SK-N-SH (cell line): ENCODE data around the gene OMP. TPM values are rescaled to one million over a fixed set of nuclear protein-coding genes. Genes with fewer than 3 reads are reported as not detected.

Experiments used
- CTCF ChIA-PET: fragments of 300-600, 350-600 bp; formaldehyde crosslinking; extraction: SDS; loops from one replicate; lab custom pipeline; 2021; lab: Yijun Ruan, JAX
- POLR2A ChIA-PET: fragments of 350-600 bp; sonication (Branson Sonifier 250); formaldehyde crosslinking; extraction: SDS; loops from one replicate; lab custom pipeline; 2020; ENCODE audit warnings: antibody characterized with exemption, inconsistent platforms; lab: Yijun Ruan, JAX
- DNase-seq: peaks from one replicate; pipeline ENCODE4 v3.0.0; 2012
- H2AFZ ChIP-seq: fragments of 200-600 bp; sonication (generic); 2 replicates; pipeline ENCODE4 v1.8.1; 2016; ENCODE audit warnings: antibody characterized with exemption, mild to moderate bottlenecking, low read depth
- H3F3A ChIP-seq: fragments of 200-600 bp; sonication (generic); replicated peaks from 2 replicates; pipeline ENCODE3; 2016; ENCODE audit warnings: antibody characterized with exemption, mild to moderate bottlenecking; ENCODE audit not compliant: insufficient read depth
- H3K27ac ChIP-seq, 2 experiments: fragments of 200-500 bp in 1 of 2; fragments of 200-600 bp in 1 of 2; sonication (Bioruptor generic) in 1 of 2; sonication (generic), shearing (Covaris generic) in 1 of 2; 2 replicates each; pipeline versions ENCODE4 v1.5.1 to v1.6.1; 2014 to 2016; ENCODE audit warnings: low read depth in 2 of 2, inconsistent platforms in 1 of 2, low read length in 1 of 2, mild to moderate bottlenecking in 1 of 2, mixed read lengths in 1 of 2
- H3K27me3 ChIP-seq: fragments of 200-600 bp; sonication (generic), shearing (Covaris generic); 2 replicates; pipeline ENCODE4 v1.6.1; 2016; ENCODE audit warnings: mixed run types; ENCODE audit not compliant: insufficient read depth
- H3K36me3 ChIP-seq, 2 experiments: fragments of 200-500 bp in 1 of 2; fragments of 200-600 bp in 1 of 2; sonication (Bioruptor generic) in 1 of 2; sonication (generic) in 1 of 2; replicated peaks in 1 of 2; 2 replicates each; pipeline versions ENCODE3 to v1.5.1; 2014 to 2016; ENCODE audit warnings: low read length in 1 of 2, mild to moderate bottlenecking in 1 of 2; ENCODE audit not compliant: insufficient read depth in 2 of 2, control insufficient read depth in 1 of 2
- H3K4me1 ChIP-seq, 2 experiments: fragments of 200-500 bp in 1 of 2; fragments of 200-600 bp in 1 of 2; sonication (Bioruptor generic) in 1 of 2; sonication (generic), shearing (Covaris generic) in 1 of 2; 2 replicates each; pipeline versions ENCODE4 v1.5.1 to v1.6.1; 2014 to 2016; ENCODE audit warnings: low read depth in 1 of 2, low read length in 1 of 2, mixed run types in 1 of 2; ENCODE audit not compliant: insufficient read depth in 2 of 2, control insufficient read depth in 1 of 2
- H3K4me2 ChIP-seq: fragments of 200-600 bp; sonication (generic), shearing (Covaris generic); 2 replicates; pipeline ENCODE4 v1.6.1; 2017; ENCODE audit warnings: mixed run types
- H3K4me3 ChIP-seq, 2 experiments: fragments of 200-500 bp in 1 of 2; fragments of 200-600 bp in 1 of 2; sonication (Bioruptor generic) in 1 of 2; sonication (generic), shearing (Covaris generic) in 1 of 2; 2 replicates each; pipeline versions ENCODE4 v1.5.1 to v1.8.1; 2014 to 2016; ENCODE audit warnings: low read depth in 2 of 2, inconsistent platforms in 1 of 2, low read length in 1 of 2, mild to moderate bottlenecking in 1 of 2, mixed read lengths in 1 of 2, moderate library complexity in 1 of 2
- H3K79me2 ChIP-seq: fragments of 200-600 bp; sonication (generic); 2 replicates; pipeline ENCODE4 v1.8.1; 2017; ENCODE audit warnings: mild to moderate bottlenecking; ENCODE audit not compliant: insufficient read depth
- H3K9ac ChIP-seq: fragments of 200-600 bp; sonication (generic); 2 replicates; pipeline ENCODE4 v1.6.1; 2017; ENCODE audit warnings: mixed run types
- H3K9me2 ChIP-seq: fragments of 200-600 bp; sonication (generic); 2 replicates; pipeline ENCODE4 v1.6.1; 2017; ENCODE audit warnings: mixed run types
- H3K9me3 ChIP-seq: fragments of 200-600 bp; sonication (generic); 2 replicates; pipeline ENCODE4 v1.6.1; 2017; ENCODE audit warnings: mixed run types, mild to moderate bottlenecking, moderate library complexity
- H4K20me1 ChIP-seq: fragments of 200-600 bp; sonication (generic); 2 replicates; pipeline ENCODE4 v1.6.1; 2017; ENCODE audit warnings: mild to moderate bottlenecking, mixed run types; ENCODE audit not compliant: insufficient read depth
- FOXJ3 ChIP-seq: sonication (generic); formaldehyde crosslinking; IDR thresholded peaks from 2 replicates; pipeline ENCODE4 v1.5.1; 2020; ENCODE audit warnings: mild to moderate bottlenecking, missing genetic modification reagents
- GABPA ChIP-seq: IDR thresholded peaks from 2 replicates; pipeline ENCODE4 v1.4.0; 2012; ENCODE audit warnings: low read depth, mild to moderate bottlenecking
- IRF3 ChIP-seq: fragments of 150-350 bp; IDR thresholded peaks from 2 replicates; pipeline ENCODE4 v1.6.1; 2016; ENCODE audit warnings: mild to moderate bottlenecking, low read depth, low read length
- MEF2A ChIP-seq: IDR thresholded peaks from 2 replicates; pipeline ENCODE4 v1.4.0; 2012; ENCODE audit warnings: low read depth, borderline replicate concordance
- NRF1 ChIP-seq: IDR thresholded peaks from 2 replicates; pipeline ENCODE4 v1.6.1; 2012; ENCODE audit warnings: low read depth, mild to moderate bottlenecking, low read length
- RAD21 ChIP-seq: IDR thresholded peaks from 2 replicates; pipeline ENCODE4 v1.6.1; 2012; ENCODE audit warnings: mild to moderate bottlenecking, low read length
- RXRA ChIP-seq: IDR thresholded peaks from 2 replicates; pipeline ENCODE4 v1.4.0; 2012; ENCODE audit warnings: low read depth, mild to moderate bottlenecking, borderline replicate concordance
- TEAD4 ChIP-seq: IDR thresholded peaks from 2 replicates; pipeline ENCODE4 v1.4.0; 2012; ENCODE audit warnings: mild to moderate bottlenecking, borderline replicate concordance; ENCODE audit not compliant: insufficient read depth
- YY1 ChIP-seq: IDR thresholded peaks from 2 replicates; pipeline ENCODE4 v1.4.0; 2012; ENCODE audit warnings: low read depth, mild to moderate bottlenecking
- polyA plus RNA-seq, 3 experiments: library from polyadenylated mRNA; depleted of rRNA; stranded (reverse); fragments of >200 nt; gene quantifications; 2 replicates each; pipeline ENCODE4 v1.2.3, GENCODE V29; 2012
- TF ChIP-seq, protein P1 (sequence below): IDR thresholded peaks from 2 replicates; pipeline ENCODE4 v1.6.1; 2012; ENCODE audit warnings: mild to moderate bottlenecking, low read depth, low read length, moderate library complexity
- TF ChIP-seq, protein P2 (sequence below): fragments of 200-600 bp; sonication (generic); IDR thresholded peaks from 2 replicates; pipeline ENCODE4 v1.6.1; 2017; ENCODE audit warnings: antibody characterized with exemption, mild to moderate bottlenecking, moderate library complexity
- TF ChIP-seq, protein P3 (sequence below): IDR thresholded peaks from 2 replicates; pipeline ENCODE4; 2012

OMP gene
- polyA plus RNA-seq, 1 of the 3 experiments (the other 2 are of a cell fraction) = 0.20 TPM

DNA sequence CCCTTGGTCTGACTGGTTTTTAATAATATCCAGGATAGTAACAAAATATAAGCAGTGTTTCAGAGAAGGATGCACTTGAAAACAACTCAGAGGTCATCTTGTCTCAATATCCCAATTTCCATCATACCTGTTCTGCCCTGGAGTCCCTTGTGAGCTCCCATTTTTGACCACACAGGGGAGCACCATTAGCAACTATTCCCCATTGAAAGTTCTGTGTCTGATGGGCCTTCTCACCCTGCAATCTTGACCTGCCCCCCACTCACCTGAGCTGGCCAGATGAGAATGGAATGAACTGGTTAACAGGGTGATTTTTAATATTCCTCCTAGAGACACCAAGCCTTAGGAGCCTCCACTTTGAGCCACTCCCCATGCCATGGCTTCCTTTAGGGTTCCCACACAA lies 39.7 kb upstream of the OMP start:
- H2AFZ ChIP-seq = no peak overlapping the region
- no peaks in the 10 kb centered on the region for H3K9me3 ChIP-seq
- H3K36me3 ChIP-seq = no peaks in the 10 kb centered on the region
- no peaks in the 10 kb centered on the region for H3K9me2 ChIP-seq
- CTCF ChIA-PET = interaction anchor here (0.7 to 5.3 kb wide), 9 partner anchors 10 to 143 kb away, joined by 3 to 51 read pairs (median 3); no protein-coding TSS in a partner anchor
- no peak overlapping the region for H3K27ac ChIP-seq
- H3K4me1 ChIP-seq = peaks cover 5 to 9% of the 10 kb centered on the region in 2 experiments; a peak in 2 of 4 replicates
- H3F3A ChIP-seq = no peaks in the 10 kb centered on the region
- H3K27me3 ChIP-seq = no peaks in the 10 kb centered on the region
- peaks cover 11% of the 10 kb centered on the region for H3K79me2 ChIP-seq
- H3K4me2 ChIP-seq = no peak overlapping the region
- POLR2A ChIA-PET = no interaction called here
- no peak overlapping the region for H3K4me3 ChIP-seq
- no peak for TF ChIP-seq MEF2A
- TF ChIP-seq, protein P1, sequence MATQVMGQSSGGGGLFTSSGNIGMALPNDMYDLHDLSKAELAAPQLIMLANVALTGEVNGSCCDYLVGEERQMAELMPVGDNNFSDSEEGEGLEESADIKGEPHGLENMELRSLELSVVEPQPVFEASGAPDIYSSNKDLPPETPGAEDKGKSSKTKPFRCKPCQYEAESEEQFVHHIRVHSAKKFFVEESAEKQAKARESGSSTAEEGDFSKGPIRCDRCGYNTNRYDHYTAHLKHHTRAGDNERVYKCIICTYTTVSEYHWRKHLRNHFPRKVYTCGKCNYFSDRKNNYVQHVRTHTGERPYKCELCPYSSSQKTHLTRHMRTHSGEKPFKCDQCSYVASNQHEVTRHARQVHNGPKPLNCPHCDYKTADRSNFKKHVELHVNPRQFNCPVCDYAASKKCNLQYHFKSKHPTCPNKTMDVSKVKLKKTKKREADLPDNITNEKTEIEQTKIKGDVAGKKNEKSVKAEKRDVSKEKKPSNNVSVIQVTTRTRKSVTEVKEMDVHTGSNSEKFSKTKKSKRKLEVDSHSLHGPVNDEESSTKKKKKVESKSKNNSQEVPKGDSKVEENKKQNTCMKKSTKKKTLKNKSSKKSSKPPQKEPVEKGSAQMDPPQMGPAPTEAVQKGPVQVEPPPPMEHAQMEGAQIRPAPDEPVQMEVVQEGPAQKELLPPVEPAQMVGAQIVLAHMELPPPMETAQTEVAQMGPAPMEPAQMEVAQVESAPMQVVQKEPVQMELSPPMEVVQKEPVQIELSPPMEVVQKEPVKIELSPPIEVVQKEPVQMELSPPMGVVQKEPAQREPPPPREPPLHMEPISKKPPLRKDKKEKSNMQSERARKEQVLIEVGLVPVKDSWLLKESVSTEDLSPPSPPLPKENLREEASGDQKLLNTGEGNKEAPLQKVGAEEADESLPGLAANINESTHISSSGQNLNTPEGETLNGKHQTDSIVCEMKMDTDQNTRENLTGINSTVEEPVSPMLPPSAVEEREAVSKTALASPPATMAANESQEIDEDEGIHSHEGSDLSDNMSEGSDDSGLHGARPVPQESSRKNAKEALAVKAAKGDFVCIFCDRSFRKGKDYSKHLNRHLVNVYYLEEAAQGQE = no peak
- no peak for TF ChIP-seq RXRA
- TF ChIP-seq IRF3 = no peak
- no peak for TF ChIP-seq FOXJ3 (CRISPR knock-in tag)
- TF ChIP-seq TEAD4 = no peak
- TF ChIP-seq YY1 = no peak
- TF ChIP-seq, protein P2, sequence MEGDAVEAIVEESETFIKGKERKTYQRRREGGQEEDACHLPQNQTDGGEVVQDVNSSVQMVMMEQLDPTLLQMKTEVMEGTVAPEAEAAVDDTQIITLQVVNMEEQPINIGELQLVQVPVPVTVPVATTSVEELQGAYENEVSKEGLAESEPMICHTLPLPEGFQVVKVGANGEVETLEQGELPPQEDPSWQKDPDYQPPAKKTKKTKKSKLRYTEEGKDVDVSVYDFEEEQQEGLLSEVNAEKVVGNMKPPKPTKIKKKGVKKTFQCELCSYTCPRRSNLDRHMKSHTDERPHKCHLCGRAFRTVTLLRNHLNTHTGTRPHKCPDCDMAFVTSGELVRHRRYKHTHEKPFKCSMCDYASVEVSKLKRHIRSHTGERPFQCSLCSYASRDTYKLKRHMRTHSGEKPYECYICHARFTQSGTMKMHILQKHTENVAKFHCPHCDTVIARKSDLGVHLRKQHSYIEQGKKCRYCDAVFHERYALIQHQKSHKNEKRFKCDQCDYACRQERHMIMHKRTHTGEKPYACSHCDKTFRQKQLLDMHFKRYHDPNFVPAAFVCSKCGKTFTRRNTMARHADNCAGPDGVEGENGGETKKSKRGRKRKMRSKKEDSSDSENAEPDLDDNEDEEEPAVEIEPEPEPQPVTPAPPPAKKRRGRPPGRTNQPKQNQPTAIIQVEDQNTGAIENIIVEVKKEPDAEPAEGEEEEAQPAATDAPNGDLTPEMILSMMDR = peak; percentile 30
- no peak for TF ChIP-seq NRF1
- TF ChIP-seq GABPA = no peak
- TF ChIP-seq RAD21 = peak; percentile 15; the same call in 1 of the 2 replicates
- TF ChIP-seq, protein P3, sequence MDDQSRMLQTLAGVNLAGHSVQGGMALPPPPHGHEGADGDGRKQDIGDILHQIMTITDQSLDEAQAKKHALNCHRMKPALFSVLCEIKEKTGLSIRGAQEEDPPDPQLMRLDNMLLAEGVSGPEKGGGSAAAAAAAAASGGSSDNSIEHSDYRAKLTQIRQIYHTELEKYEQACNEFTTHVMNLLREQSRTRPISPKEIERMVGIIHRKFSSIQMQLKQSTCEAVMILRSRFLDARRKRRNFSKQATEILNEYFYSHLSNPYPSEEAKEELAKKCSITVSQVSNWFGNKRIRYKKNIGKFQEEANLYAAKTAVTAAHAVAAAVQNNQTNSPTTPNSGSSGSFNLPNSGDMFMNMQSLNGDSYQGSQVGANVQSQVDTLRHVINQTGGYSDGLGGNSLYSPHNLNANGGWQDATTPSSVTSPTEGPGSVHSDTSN = no peak
- no peaks in the 10 kb centered on the region; the same call in 1 of the 2 replicates for H4K20me1 ChIP-seq
- no peak overlapping the region for H3K9ac ChIP-seq
- no peak for DNase-seq
